ENCODE measurements around the gene THOC1.

GRCh38 chr18:248053-248452, 19.8 kb downstream of the THOC1 start:
- no peak for TF ChIP-seq MAX (IDR thresholded peaks at IDR 0.05; ENCODE audit: low read depth)
- TF ChIP-seq CTCF (IDR thresholded peaks at IDR 0.05): no peak
- TF ChIP-seq JUND (IDR thresholded peaks at IDR 0.05): no peak
- TF ChIP-seq SIN3A (IDR thresholded peaks at IDR 0.05; ENCODE audit: borderline replicate concordance, low read depth, low read length): no peak
- no peak for TF ChIP-seq FOXM1 (IDR thresholded peaks at IDR 0.05; ENCODE audit: low read depth)
- TF ChIP-seq RAD21 (IDR thresholded peaks at IDR 0.05; ENCODE audit: low read length): no peak
- TF ChIP-seq ELF1 (IDR thresholded peaks at IDR 0.05): no peak
- no peak for TF ChIP-seq EZH2phosphoT487 (IDR thresholded peaks at IDR 0.05; ENCODE audit: borderline replicate concordance, low read depth)
